Measurements from ENCODE around the gene DYNC1H1.

Gene DYNC1H1

GRCh38 chr14:101962503-101962874 is 1.9 kb upstream of the DYNC1H1 start:
- no CpG with 5 or more reads among the region's 5 CpGs for WGBS (ENCODE audit: extremely low coverage, insufficient coverage, low lambda C conversion rate)
- Histone ChIP-seq H2BK5ac (ENCODE audit: low read length) (no peak overlapping the region), H3K9ac (ENCODE audit: low read length) (no peak overlapping the region), H2AK5ac (ENCODE audit: low read length) (no peak overlapping the region), H3K79me1 (ENCODE audit: low read length) (peaks cover 4% of the 10 kb centered on the region), H4K5ac (ENCODE audit: low read length) (no peak overlapping the region), H4K8ac (ENCODE audit: low read depth, low read length) (no peak overlapping the region), H3K27me3 (ENCODE audit: insufficient read depth, low read length, poor library complexity) (no peaks in the 10 kb centered on the region), H3K4me1 (ENCODE audit: control insufficient read depth, low read depth, low read length) (no peaks in the 10 kb centered on the region), H3K4ac (ENCODE audit: low read depth, low read length) (no peak overlapping the region), H3K36me3 (ENCODE audit: control insufficient read depth, insufficient read depth, low read length) (no peaks in the 10 kb centered on the region), H3K56ac (ENCODE audit: low read length) (no peak overlapping the region), H3K18ac (ENCODE audit: low read length) (no peak overlapping the region), H2BK15ac (replicated peaks; ENCODE audit: low read depth) (no peak overlapping the region), H2BK120ac (ENCODE audit: low read depth, low read length) (no peak overlapping the region), H3K23ac (ENCODE audit: low read length) (no peak overlapping the region), H3K4me2 (ENCODE audit: low read length) (no peak overlapping the region), H3K27ac (ENCODE audit: low read depth, low read length) (no peak overlapping the region), H3K4me3 (ENCODE audit: low read length) (no peak overlapping the region), H3K79me2 (ENCODE audit: control insufficient read depth, insufficient read depth, low read length) (peaks cover 23% of the 10 kb centered on the region)
- DNase-seq, result peak; percentile 59

DNA sequence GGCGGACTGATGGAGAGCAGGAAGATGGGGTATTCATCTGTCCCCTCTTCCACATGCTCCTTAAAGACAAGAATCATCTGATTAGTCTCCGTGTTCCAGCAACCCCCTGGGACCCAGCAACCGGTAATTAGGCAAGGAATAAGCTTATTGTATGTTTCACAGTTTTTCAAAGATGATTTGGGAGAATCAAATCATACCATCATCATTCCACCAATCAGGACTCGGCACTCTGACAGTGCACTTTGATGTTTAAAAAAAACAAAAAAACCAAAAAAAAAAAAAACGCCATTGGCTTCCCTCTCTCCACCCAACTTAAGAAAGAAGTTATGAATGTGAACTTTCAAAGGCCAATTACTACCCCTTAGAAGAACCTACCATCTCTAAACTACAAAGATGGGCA is 1.3 kb upstream of the DYNC1H1 start:
- H3K56ac ChIP-seq (ENCODE audit: low read length), result no peak overlapping the region
- no peak for DNase-seq
- peaks cover 29% of the 10 kb centered on the region for H3K79me2 ChIP-seq (ENCODE audit: control insufficient read depth, insufficient read depth, low read length)
- WGBS (ENCODE audit: extremely low coverage, insufficient coverage, low lambda C conversion rate), result no CpG with 5 or more reads among the region's 5 CpGs
- H2BK5ac ChIP-seq (ENCODE audit: low read length), result no peak overlapping the region
- H2BK15ac ChIP-seq (replicated peaks; ENCODE audit: low read depth), result no peak overlapping the region
- no peak overlapping the region for H2BK120ac ChIP-seq (ENCODE audit: low read depth, low read length)
- no peak overlapping the region for H3K4me2 ChIP-seq (ENCODE audit: low read length)
- peaks cover 6% of the 10 kb centered on the region for H3K79me1 ChIP-seq (ENCODE audit: low read length)
- H3K4ac ChIP-seq (ENCODE audit: low read depth, low read length), result no peak overlapping the region
- no peak overlapping the region for H2AK5ac ChIP-seq (ENCODE audit: low read length)
- no peak overlapping the region for H3K27ac ChIP-seq (ENCODE audit: low read depth, low read length)
- no peak overlapping the region for H4K5ac ChIP-seq (ENCODE audit: low read length)
- H3K27me3 ChIP-seq (ENCODE audit: insufficient read depth, low read length, poor library complexity), result no peaks in the 10 kb centered on the region
- H3K36me3 ChIP-seq (ENCODE audit: control insufficient read depth, insufficient read depth, low read length), result no peaks in the 10 kb centered on the region
- H3K18ac ChIP-seq (ENCODE audit: low read length), result no peak overlapping the region
- no peak overlapping the region for H4K8ac ChIP-seq (ENCODE audit: low read depth, low read length)
- no peak overlapping the region for H3K23ac ChIP-seq (ENCODE audit: low read length)
- no peaks in the 10 kb centered on the region for H3K4me1 ChIP-seq (ENCODE audit: control insufficient read depth, low read depth, low read length)
- no peak overlapping the region for H3K4me3 ChIP-seq (ENCODE audit: low read length)
- H3K9ac ChIP-seq (ENCODE audit: low read length), result no peak overlapping the region

DNA sequence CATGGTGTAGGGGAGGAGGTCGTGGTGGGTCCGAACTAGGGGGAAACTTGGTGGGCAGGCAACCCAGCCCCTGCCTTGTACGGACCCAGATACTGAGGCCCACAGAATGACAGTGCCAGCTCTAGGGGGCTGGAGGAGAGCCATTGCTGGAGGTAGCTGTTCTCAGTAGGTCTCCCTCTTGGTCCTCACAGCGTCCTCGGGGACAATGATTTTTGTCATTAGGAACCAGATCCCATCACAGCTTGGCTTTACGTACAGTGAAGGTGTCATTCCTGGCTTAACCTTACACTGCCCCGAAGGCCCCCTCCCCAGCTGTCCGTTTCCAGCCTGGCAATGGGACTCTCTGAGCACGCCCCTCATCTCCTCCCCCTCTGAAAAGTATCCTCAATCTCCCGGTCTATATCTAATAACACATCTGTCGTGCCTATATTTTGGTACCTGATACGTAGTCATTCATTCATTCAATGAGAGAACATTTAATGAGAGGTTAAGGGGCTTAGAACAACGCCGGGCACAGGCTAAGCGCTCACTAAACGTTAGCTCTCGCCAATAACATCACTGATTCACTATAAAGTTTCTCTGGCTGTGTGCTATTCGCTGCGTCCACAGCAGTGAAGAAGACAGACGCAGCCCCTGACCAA is 597 bp upstream of the DYNC1H1 start:
- no peak overlapping the region for H3K4me3 ChIP-seq (ENCODE audit: low read length)
- H3K9ac ChIP-seq (ENCODE audit: low read length), result peak overlapping the region; percentile 57
- H3K56ac ChIP-seq (ENCODE audit: low read length), result peak overlapping the region; percentile 83
- H3K18ac ChIP-seq (ENCODE audit: low read length), result no peak overlapping the region
- H4K5ac ChIP-seq (ENCODE audit: low read length), result no peak overlapping the region
- peaks cover 36% of the 10 kb centered on the region for H3K79me2 ChIP-seq (ENCODE audit: control insufficient read depth, insufficient read depth, low read length)
- H3K27ac ChIP-seq (ENCODE audit: low read depth, low read length), result no peak overlapping the region
- no peaks in the 10 kb centered on the region for H3K36me3 ChIP-seq (ENCODE audit: control insufficient read depth, insufficient read depth, low read length)
- no peak overlapping the region for H2BK15ac ChIP-seq (replicated peaks; ENCODE audit: low read depth)
- H3K23ac ChIP-seq (ENCODE audit: low read length), result no peak overlapping the region
- H2AK5ac ChIP-seq (ENCODE audit: low read length), result no peak overlapping the region
- H4K8ac ChIP-seq (ENCODE audit: low read depth, low read length), result no peak overlapping the region
- no peaks in the 10 kb centered on the region for H3K4me1 ChIP-seq (ENCODE audit: control insufficient read depth, low read depth, low read length)
- no CpG with 5 or more reads among the region's 20 CpGs for WGBS (ENCODE audit: extremely low coverage, insufficient coverage, low lambda C conversion rate)
- H3K4ac ChIP-seq (ENCODE audit: low read depth, low read length), result no peak overlapping the region
- H3K4me2 ChIP-seq (ENCODE audit: low read length), result peak overlapping the region; percentile 76
- no peak for DNase-seq
- H2BK120ac ChIP-seq (ENCODE audit: low read depth, low read length), result no peak overlapping the region
- H3K79me1 ChIP-seq (ENCODE audit: low read length), result peaks cover 11% of the 10 kb centered on the region
- no peak overlapping the region for H2BK5ac ChIP-seq (ENCODE audit: low read length)
- no peaks in the 10 kb centered on the region for H3K27me3 ChIP-seq (ENCODE audit: insufficient read depth, low read length, poor library complexity)

GRCh38 chr14:101965181-101965544 is 790 bp downstream of the DYNC1H1 start:
- Histone ChIP-seq H3K79me1 (ENCODE audit: low read length) (peaks cover 17% of the 10 kb centered on the region), H3K4me2 (ENCODE audit: low read length) (peak overlapping the region; percentile 74), H3K9ac (ENCODE audit: low read length) (peak overlapping the region; percentile 91), H3K18ac (ENCODE audit: low read length) (peak overlapping the region; percentile 91), H3K27me3 (ENCODE audit: insufficient read depth, low read length, poor library complexity) (no peaks in the 10 kb centered on the region), H4K8ac (ENCODE audit: low read depth, low read length) (peak overlapping the region; percentile 58), H3K27ac (ENCODE audit: low read depth, low read length) (peak overlapping the region; percentile 69), H4K5ac (ENCODE audit: low read length) (no peak overlapping the region), H3K4ac (ENCODE audit: low read depth, low read length) (peak overlapping the region; percentile 82), H3K4me3 (ENCODE audit: low read length) (peak overlapping the region; percentile 98), H3K4me1 (ENCODE audit: control insufficient read depth, low read depth, low read length) (no peaks in the 10 kb centered on the region), H2BK120ac (ENCODE audit: low read depth, low read length) (no peak overlapping the region), H3K56ac (ENCODE audit: low read length) (peak overlapping the region; percentile 98), H3K23ac (ENCODE audit: low read length) (peak overlapping the region; percentile 97), H2AK5ac (ENCODE audit: low read length) (no peak overlapping the region), H3K79me2 (ENCODE audit: control insufficient read depth, insufficient read depth, low read length) (peaks cover 45% of the 10 kb centered on the region), H2BK15ac (replicated peaks; ENCODE audit: low read depth) (no peak overlapping the region), H2BK5ac (ENCODE audit: low read length) (no peak overlapping the region), H3K36me3 (ENCODE audit: control insufficient read depth, insufficient read depth, low read length) (peaks cover 3% of the 10 kb centered on the region)
- DNase-seq, result peak; percentile 68
- WGBS (ENCODE audit: extremely low coverage, insufficient coverage, low lambda C conversion rate), result no CpG with 5 or more reads among the region's 28 CpGs

GRCh38 chr14:101965770-101966722 is 1.7 kb downstream of the DYNC1H1 start:
- Histone ChIP-seq H3K27ac (ENCODE audit: low read depth, low read length) (no peak overlapping the region), H3K79me2 (ENCODE audit: control insufficient read depth, insufficient read depth, low read length) (peaks cover 51% of the 10 kb centered on the region), H3K4me3 (ENCODE audit: low read length) (peak overlapping the region; percentile 98), H2BK15ac (replicated peaks; ENCODE audit: low read depth) (no peak overlapping the region), H3K4me2 (ENCODE audit: low read length) (peak overlapping the region; percentile 74), H2BK120ac (ENCODE audit: low read depth, low read length) (no peak overlapping the region), H3K36me3 (ENCODE audit: control insufficient read depth, insufficient read depth, low read length) (peaks cover 3% of the 10 kb centered on the region), H3K9ac (ENCODE audit: low read length) (peak overlapping the region; percentile 91), H2BK5ac (ENCODE audit: low read length) (no peak overlapping the region), H4K5ac (ENCODE audit: low read length) (no peak overlapping the region), H3K18ac (ENCODE audit: low read length) (no peak overlapping the region), H3K56ac (ENCODE audit: low read length) (peak overlapping the region; percentile 98), H3K27me3 (ENCODE audit: insufficient read depth, low read length, poor library complexity) (no peaks in the 10 kb centered on the region), H3K79me1 (ENCODE audit: low read length) (peaks cover 19% of the 10 kb centered on the region), H4K8ac (ENCODE audit: low read depth, low read length) (no peak overlapping the region), H3K23ac (ENCODE audit: low read length) (no peak overlapping the region), H2AK5ac (ENCODE audit: low read length) (no peak overlapping the region), H3K4ac (ENCODE audit: low read depth, low read length) (no peak overlapping the region), H3K4me1 (ENCODE audit: control insufficient read depth, low read depth, low read length) (no peaks in the 10 kb centered on the region)
- WGBS (ENCODE audit: extremely low coverage, insufficient coverage, low lambda C conversion rate), result no CpG with 5 or more reads among the region's 5 CpGs
- no peak for DNase-seq
